AG10803 (cell line): ENCODE results near the gene ATP11C.
A peak's percentile ranks its signal among the peaks of the same experiment; 100 is the strongest.

Experiments used
- DNase-seq: peaks from one replicate; pipeline ENCODE4 v3.0.0; 2010; ENCODE audit warnings: low read depth
- H3K4me3 ChIP-seq: 2 replicates; pipeline ENCODE4 v1.5.1; 2011; ENCODE audit warnings: mild to moderate bottlenecking, low read length, control low read depth
- TF ChIP-seq, protein P1 (sequence below): conservative IDR thresholded peaks from 2 replicates; pipeline ENCODE4 v1.5.1; 2011; ENCODE audit warnings: mild to moderate bottlenecking, low read length, control low read depth, inconsistent platforms

Gene ATP11C

DNA sequence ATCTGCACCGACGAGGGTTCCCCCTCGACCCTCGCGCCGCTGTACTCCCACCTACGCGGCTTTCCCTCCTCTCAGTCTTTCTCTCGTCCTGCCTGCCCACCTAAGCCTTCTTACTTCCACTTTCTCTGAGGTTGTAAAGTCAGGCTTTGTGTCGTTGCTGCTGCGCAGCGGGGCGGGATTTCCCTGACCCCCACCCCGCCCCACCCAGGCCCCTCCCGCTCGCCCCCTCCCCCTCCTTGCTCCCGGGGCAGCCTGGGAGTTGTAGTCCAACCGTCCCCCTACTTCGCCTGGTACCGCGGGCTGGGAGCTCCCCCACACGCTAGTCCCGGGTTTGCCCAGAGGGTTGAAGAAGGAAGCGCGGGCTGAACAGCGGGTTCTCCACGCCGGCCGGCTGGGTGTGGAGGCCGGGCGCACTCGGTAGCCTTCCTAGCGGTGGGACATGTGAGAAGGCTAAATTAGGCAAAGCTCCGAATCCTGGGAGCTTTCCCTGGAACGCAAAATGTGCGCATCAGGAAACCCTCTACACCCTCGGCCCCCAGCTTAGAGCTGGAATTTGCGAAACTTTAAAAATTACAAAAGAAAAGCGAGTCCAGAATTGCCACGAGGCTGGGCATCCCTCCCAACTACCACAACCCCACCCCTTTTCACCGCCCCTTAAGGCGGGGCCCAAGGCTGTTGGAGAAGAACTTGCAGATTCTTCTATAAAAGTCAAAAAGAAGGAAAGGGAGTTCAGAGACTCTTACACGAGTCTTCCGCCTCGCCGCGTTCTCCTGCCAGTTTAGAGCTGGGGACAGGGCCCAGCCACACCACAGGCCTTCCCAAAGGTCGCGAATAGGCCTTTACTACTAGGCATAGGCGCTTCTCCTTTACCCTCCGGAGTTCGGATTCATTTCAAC lies at the start of gene ATP11C:
ATP11C (minus strand) TSS at position 153 of the 896 bp plus-strand sequence. CDS start 1,011 bp downstream, outside the sequence.
- H3K4me3 ChIP-seq: peak within 1 kb of the TSS; percentile 71
- TF ChIP-seq, protein P1, sequence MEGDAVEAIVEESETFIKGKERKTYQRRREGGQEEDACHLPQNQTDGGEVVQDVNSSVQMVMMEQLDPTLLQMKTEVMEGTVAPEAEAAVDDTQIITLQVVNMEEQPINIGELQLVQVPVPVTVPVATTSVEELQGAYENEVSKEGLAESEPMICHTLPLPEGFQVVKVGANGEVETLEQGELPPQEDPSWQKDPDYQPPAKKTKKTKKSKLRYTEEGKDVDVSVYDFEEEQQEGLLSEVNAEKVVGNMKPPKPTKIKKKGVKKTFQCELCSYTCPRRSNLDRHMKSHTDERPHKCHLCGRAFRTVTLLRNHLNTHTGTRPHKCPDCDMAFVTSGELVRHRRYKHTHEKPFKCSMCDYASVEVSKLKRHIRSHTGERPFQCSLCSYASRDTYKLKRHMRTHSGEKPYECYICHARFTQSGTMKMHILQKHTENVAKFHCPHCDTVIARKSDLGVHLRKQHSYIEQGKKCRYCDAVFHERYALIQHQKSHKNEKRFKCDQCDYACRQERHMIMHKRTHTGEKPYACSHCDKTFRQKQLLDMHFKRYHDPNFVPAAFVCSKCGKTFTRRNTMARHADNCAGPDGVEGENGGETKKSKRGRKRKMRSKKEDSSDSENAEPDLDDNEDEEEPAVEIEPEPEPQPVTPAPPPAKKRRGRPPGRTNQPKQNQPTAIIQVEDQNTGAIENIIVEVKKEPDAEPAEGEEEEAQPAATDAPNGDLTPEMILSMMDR: no peak
- DNase-seq: peak; percentile 85

DNA sequence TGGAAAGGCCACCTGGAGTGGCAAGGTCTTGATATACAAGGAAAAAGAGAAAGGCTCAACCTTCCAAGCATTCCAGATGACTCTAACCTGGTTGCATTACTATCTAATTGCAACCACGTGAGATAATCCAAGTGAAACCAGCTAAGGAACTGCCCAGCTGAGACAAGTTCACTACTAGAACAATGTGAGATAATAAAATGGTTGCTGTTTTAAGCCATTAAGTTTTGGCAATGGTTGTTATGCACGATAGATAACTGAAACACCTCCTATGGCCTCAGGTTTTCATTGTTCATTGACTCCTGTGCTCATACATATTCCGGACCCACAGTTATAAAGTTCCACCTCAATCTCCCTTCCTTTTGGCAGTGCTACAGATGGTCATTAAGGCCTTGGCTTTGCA lies 41.6 kb upstream of the ATP11C start:
- no peak overlapping the region for H3K4me3 ChIP-seq
- no peak for DNase-seq
- TF ChIP-seq, protein P1: no peak

DNA sequence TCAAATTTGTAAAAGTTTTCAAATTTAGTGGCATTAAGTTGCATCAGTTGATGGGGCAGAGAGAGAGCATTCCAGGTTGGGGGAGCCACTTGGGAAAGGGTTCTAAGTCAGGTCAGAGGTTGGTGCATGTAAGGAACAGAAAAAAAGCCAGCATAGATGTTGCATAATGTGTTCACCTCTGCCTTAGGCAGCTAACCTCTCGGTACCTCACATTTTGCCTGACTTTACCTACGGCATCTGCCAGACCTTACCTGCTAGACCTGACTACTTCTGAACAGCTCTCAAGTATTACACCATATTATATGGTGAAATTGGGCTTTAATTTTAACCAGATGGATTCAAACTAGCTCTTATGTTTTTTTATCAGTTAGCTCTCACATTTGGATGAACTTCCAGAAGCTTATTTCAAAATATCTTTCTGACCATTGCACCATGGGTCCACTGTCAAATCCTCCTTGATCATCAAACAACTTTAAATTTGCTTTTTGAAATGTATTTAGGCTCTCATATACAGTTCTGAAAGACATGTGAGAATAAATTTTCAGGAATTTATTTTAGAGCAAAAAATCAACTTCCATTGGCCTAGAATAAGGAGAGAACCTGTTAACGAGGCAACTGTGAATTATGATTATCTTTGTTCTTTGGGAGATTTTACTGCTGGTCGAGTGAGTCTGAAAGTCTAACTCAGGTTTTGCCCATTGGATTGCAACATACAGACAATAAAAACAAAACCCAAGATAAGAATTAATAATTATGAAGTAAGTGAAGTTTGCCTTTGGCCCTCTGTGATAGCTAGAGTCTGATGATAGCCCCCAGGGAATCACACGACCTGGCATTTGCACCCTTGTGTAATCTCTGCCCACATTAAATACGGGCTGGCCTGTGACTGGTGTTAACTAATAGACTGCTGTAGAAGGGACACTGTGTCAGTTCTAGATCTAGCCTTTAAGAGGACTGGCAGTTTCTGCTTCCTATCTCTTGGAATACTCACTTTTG lies 40.1 kb upstream of the ATP11C start:
- no peak overlapping the region for H3K4me3 ChIP-seq
- TF ChIP-seq, protein P1: no peak
- DNase-seq: no peak

DNA sequence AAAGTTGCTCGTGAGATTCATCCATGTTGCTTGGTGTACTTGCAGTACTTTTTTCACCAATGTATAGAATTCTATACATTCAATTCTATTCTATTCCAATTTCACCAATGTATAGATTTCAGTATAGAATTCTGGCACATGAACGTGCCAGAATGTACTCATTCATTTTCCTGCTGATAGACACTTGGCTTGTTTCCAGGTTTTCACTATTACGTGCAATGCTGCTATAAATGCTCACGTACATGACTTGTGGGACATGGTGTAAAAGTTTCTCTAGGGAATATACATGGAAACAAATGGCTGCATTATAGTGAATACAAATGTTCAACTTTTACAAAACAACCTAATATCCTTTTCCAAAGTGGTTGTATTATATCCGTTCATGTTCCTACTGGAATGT lies 39.3 kb upstream of the ATP11C start:
- TF ChIP-seq, protein P1: no peak
- no peak overlapping the region for H3K4me3 ChIP-seq
- DNase-seq: no peak

DNA sequence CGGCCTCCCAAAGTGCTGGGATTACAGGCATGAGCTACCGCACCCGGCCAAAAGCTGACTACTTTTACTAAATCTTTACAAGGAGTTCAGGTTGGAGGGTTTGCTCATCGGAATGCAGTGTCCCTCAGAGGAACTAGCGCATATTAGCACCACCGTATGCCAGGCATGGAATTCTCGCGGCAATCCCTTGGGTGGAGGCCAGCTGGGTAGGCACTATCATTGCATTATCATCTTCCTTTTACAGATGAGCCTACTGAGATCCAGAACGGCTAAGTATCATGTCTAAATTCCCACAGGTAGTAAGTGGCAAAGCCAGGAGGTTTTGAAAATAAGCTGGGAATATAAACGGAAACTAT lies 38.5 kb upstream of the ATP11C start:
- TF ChIP-seq, protein P1: no peak

DNA sequence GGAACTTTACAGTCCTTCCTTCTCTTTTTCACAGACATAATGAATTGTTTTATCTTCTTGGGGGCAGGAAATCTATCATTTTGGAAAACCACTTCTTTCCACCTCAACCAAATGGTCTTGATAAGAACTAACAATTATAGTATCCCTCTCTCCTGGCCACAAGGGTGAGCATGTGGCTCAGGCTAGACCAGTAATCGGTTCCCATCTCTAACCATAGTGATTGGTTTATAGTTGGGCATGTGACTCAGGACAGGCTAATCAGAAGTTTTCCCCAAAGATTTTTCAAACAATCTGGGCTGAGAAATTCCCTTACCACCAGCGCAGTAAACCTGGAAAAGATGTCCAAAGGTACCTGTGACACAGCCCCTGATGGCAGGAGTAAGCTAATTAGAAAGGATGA lies 36.4 kb upstream of the ATP11C start:
- no peak overlapping the region for H3K4me3 ChIP-seq
- no peak for DNase-seq
- TF ChIP-seq, protein P1: no peak

More for the DNA sequence above, 38.5 kb upstream of the ATP11C start:
- DNase-seq: no peak
- no peak overlapping the region for H3K4me3 ChIP-seq
